Measurements from ENCODE around the gene TK2.

DNA sequence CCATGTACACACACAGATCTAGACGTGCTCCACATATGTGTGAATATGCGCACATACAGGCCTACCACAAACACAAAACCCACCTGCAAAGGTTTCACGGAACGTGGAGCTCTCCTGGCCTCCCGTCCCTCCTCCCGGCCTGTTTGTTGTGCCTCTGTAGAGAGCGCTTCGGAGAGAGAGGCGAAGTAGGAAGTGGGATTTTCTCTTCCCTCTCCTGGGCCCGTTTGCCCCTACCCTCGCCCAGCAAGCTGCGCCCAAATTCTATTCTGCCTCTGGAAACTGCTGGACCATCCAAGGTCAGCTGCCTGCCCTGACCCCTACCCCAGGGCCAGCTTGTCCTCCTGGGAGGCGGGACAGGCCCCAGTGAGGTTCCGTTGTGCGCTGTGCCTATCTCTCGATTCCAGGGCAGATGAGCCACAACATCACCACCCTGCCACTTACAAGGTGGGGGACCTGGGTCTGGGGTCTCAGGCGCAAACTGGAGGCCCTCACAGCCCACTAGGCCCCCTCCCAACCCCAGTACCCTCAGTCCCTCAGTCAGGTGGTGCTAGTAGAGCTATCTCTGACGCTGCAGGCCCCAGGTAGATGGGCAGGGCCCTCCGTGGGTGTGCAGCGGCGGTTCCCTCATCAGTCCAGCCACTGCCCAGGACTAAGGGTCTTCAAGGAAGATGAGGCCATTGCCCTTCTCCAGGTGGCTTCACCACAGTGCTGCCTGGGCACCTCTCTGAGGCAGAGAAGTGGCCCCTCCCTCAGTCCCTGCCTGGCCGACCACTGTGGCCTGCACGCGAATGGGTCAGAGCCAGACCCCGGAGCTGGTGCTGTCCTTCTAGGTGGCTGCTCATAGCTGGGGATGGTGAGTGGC, 68.6 kb downstream of the TK2 start:
- TF ChIP-seq, protein P1, sequence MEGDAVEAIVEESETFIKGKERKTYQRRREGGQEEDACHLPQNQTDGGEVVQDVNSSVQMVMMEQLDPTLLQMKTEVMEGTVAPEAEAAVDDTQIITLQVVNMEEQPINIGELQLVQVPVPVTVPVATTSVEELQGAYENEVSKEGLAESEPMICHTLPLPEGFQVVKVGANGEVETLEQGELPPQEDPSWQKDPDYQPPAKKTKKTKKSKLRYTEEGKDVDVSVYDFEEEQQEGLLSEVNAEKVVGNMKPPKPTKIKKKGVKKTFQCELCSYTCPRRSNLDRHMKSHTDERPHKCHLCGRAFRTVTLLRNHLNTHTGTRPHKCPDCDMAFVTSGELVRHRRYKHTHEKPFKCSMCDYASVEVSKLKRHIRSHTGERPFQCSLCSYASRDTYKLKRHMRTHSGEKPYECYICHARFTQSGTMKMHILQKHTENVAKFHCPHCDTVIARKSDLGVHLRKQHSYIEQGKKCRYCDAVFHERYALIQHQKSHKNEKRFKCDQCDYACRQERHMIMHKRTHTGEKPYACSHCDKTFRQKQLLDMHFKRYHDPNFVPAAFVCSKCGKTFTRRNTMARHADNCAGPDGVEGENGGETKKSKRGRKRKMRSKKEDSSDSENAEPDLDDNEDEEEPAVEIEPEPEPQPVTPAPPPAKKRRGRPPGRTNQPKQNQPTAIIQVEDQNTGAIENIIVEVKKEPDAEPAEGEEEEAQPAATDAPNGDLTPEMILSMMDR (IDR thresholded peaks at IDR 0.05): no peak
- TF ChIP-seq, protein P2, sequence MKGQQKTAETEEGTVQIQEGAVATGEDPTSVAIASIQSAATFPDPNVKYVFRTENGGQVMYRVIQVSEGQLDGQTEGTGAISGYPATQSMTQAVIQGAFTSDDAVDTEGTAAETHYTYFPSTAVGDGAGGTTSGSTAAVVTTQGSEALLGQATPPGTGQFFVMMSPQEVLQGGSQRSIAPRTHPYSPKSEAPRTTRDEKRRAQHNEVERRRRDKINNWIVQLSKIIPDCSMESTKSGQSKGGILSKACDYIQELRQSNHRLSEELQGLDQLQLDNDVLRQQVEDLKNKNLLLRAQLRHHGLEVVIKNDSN (CRISPR knock-in tag; IDR thresholded peaks at IDR 0.05): no peak
- TF ChIP-seq JUN (CRISPR knock-in tag; IDR thresholded peaks at IDR 0.05): no peak
- TF ChIP-seq, protein P3, sequence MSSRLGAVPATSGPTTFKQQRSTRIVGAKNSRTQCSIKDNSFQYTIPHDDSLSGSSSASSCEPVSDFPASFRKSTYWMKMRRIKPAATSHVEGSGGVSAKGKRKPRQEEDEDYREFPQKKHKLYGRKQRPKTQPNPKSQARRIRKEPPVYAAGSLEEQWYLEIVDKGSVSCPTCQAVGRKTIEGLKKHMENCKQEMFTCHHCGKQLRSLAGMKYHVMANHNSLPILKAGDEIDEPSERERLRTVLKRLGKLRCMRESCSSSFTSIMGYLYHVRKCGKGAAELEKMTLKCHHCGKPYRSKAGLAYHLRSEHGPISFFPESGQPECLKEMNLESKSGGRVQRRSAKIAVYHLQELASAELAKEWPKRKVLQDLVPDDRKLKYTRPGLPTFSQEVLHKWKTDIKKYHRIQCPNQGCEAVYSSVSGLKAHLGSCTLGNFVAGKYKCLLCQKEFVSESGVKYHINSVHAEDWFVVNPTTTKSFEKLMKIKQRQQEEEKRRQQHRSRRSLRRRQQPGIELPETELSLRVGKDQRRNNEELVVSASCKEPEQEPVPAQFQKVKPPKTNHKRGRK (CRISPR knock-in tag; IDR thresholded peaks at IDR 0.05; ENCODE audit: borderline replicate concordance): no peak
- no peak for TF ChIP-seq IRF2 (CRISPR knock-in tag; IDR thresholded peaks at IDR 0.05; ENCODE audit: borderline replicate concordance, low read depth)
- TF ChIP-seq, protein P4, sequence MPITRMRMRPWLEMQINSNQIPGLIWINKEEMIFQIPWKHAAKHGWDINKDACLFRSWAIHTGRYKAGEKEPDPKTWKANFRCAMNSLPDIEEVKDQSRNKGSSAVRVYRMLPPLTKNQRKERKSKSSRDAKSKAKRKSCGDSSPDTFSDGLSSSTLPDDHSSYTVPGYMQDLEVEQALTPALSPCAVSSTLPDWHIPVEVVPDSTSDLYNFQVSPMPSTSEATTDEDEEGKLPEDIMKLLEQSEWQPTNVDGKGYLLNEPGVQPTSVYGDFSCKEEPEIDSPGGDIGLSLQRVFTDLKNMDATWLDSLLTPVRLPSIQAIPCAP (CRISPR knock-in tag; IDR thresholded peaks at IDR 0.05): no peak
- TF ChIP-seq, protein P5, sequence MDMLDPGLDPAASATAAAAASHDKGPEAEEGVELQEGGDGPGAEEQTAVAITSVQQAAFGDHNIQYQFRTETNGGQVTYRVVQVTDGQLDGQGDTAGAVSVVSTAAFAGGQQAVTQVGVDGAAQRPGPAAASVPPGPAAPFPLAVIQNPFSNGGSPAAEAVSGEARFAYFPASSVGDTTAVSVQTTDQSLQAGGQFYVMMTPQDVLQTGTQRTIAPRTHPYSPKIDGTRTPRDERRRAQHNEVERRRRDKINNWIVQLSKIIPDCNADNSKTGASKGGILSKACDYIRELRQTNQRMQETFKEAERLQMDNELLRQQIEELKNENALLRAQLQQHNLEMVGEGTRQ (CRISPR knock-in tag; IDR thresholded peaks at IDR 0.05): no peak
